Cerebellar cortex (tissue), 1 donor: ENCODE measurements around the gene CA11.

ENCODE experiments used
- DNase-seq: peaks from one replicate; pipeline ENCODE4 v3.0.0-alpha.2; 2015; ENCODE audit warnings: low spot score

Gene CA11

GRCh38 chr19:48613852-48614435, 32.0 kb downstream of the CA11 start:
- DNase-seq = no peak

- no peak for DNase-seq
Observed at GRCh38 chr19:48613024-48613851, 32.7 kb downstream of the CA11 start.

- DNase-seq = no peak
Observed at GRCh38 chr19:48611872-48612271, 34.1 kb downstream of the CA11 start.

- no peak for DNase-seq
Observed at GRCh38 chr19:48609571-48610108, 36.3 kb downstream of the CA11 start.

GRCh38 chr19:48608798-48609263, 37.2 kb downstream of the CA11 start:
- DNase-seq = no peak

- no peak for DNase-seq
Observed at GRCh38 chr19:48607359-48607755, 38.6 kb downstream of the CA11 start.

- DNase-seq = no peak
Observed at GRCh38 chr19:48606463-48607358, 39.3 kb downstream of the CA11 start, which contains the start of gene SPACA4. TSS of gene SPACA4 (plus strand) at chr19:48606742. CDS start at chr19:48606979, 237 bp downstream.

- no peak for DNase-seq
Observed at GRCh38 chr19:48603850-48604249, 42.1 kb downstream of the CA11 start.

- DNase-seq = no peak
Observed at GRCh38 chr19:48603449-48603848, 42.5 kb downstream of the CA11 start.

GRCh38 chr19:48603001-48603400, 43.0 kb downstream of the CA11 start:
- DNase-seq = no peak

- DNase-seq = no peak
Observed at GRCh38 chr19:48600679-48601417, 45.1 kb downstream of the CA11 start.

GRCh38 chr19:48598996-48599700, 46.8 kb downstream of the CA11 start:
- DNase-seq = no peak

GRCh38 chr19:48596679-48597465, 49.1 kb downstream of the CA11 start:
- DNase-seq = no peak

- no peak for DNase-seq
Observed at GRCh38 chr19:48596237-48596636, 49.8 kb downstream of the CA11 start.

GRCh38 chr19:48595833-48596232, 50.2 kb downstream of the CA11 start:
- DNase-seq = no peak

- DNase-seq = no peak
Observed at GRCh38 chr19:48595171-48595570, 50.8 kb downstream of the CA11 start.

GRCh38 chr19:48591021-48591420, 55.0 kb downstream of the CA11 start:
- DNase-seq = no peak

- DNase-seq = peak; percentile 76
Observed at GRCh38 chr19:48588670-48589401, 57.2 kb downstream of the CA11 start.
